HepG2 (cell line): ENCODE measurements around the gene MSI2. TPM values are rescaled to one million over a fixed set of nuclear protein-coding genes. Genes with fewer than 3 reads are reported as not detected.

Source experiments
- FOXM1 ChIP-seq: sonication (generic); formaldehyde crosslinking; IDR thresholded peaks from 2 replicates; pipeline ENCODE4 v1.5.0; 2020; ENCODE audit warnings: missing genetic modification reagents
- GRHL1 ChIP-seq: sonication (generic); formaldehyde crosslinking; conservative IDR thresholded peaks from 2 replicates; pipeline ENCODE4 v1.8.0; 2022; ENCODE audit warnings: missing genetic modification reagents
- MIER2 ChIP-seq: IDR thresholded peaks from 2 replicates; pipeline ENCODE4 v1.6.1; 2016; ENCODE audit warnings: missing biosample characterization, missing genetic modification reagents
- MTA3 ChIP-seq: sonication (generic); formaldehyde crosslinking; IDR thresholded peaks from 2 replicates; pipeline ENCODE4 v1.4.0; 2020; ENCODE audit warnings: missing genetic modification reagents
- MTERF4 ChIP-seq: sonication (generic); formaldehyde crosslinking; IDR thresholded peaks from 2 replicates; pipeline ENCODE4 v1.8.0; 2023; ENCODE audit warnings: mild to moderate bottlenecking, missing genetic modification reagents
- MTF1 ChIP-seq: sonication (generic); formaldehyde crosslinking; IDR thresholded peaks from 2 replicates; pipeline ENCODE4 v1.5.0; 2020; ENCODE audit warnings: missing genetic modification reagents
- MTF2 ChIP-seq: sonication (generic); formaldehyde crosslinking; IDR thresholded peaks from 2 replicates; pipeline ENCODE4 v1.5.0; 2020; ENCODE audit warnings: missing genetic modification reagents, borderline replicate concordance
- MYNN ChIP-seq: sonication (generic); formaldehyde crosslinking; IDR thresholded peaks from 2 replicates; pipeline ENCODE4 v1.4.0; 2020; ENCODE audit warnings: mild to moderate bottlenecking, low read depth, missing genetic modification reagents
- NR3C1 ChIP-seq: sonication (generic); formaldehyde crosslinking; IDR thresholded peaks from 2 replicates; pipeline ENCODE4 v1.4.0; 2020; ENCODE audit warnings: missing genetic modification reagents
- PAX8 ChIP-seq: sonication (generic); formaldehyde crosslinking; IDR thresholded peaks from 2 replicates; pipeline ENCODE4 v1.8.0; 2022; ENCODE audit warnings: mild to moderate bottlenecking, missing genetic modification reagents, borderline replicate concordance
- RXRB ChIP-seq: IDR thresholded peaks from 2 replicates; pipeline ENCODE4 v1.6.1; 2016; ENCODE audit warnings: borderline replicate concordance, missing genetic modification reagents, missing compliant biosample characterization
- SMAD1 ChIP-seq: sonication (generic); formaldehyde crosslinking; IDR thresholded peaks from 2 replicates; pipeline ENCODE4 v1.4.0; 2020; ENCODE audit warnings: missing genetic modification reagents, low read depth, mild to moderate bottlenecking, borderline replicate concordance
- SNAI1 ChIP-seq: sonication (generic); formaldehyde crosslinking; IDR thresholded peaks from 2 replicates; pipeline ENCODE4 v1.5.0; 2020; ENCODE audit warnings: mild to moderate bottlenecking, missing genetic modification reagents, borderline replicate concordance
- STAG1 ChIP-seq: sonication (generic); formaldehyde crosslinking; IDR thresholded peaks from 2 replicates; pipeline ENCODE4 v1.4.0; 2020; ENCODE audit warnings: missing genetic modification reagents
- THAP7 ChIP-seq: sonication (generic); formaldehyde crosslinking; IDR thresholded peaks from 2 replicates; pipeline ENCODE4 v1.8.1; 2023; ENCODE audit warnings: mild to moderate bottlenecking, missing genetic modification reagents
- ZBTB37 ChIP-seq: sonication (generic); formaldehyde crosslinking; IDR thresholded peaks from 2 replicates; pipeline ENCODE4 v1.4.0; 2020; ENCODE audit warnings: mild to moderate bottlenecking, missing genetic modification reagents
- ZEB1 ChIP-seq: IDR thresholded peaks from 2 replicates; pipeline ENCODE4 v1.6.1; 2012; ENCODE audit warnings: mild to moderate bottlenecking, low read depth, inconsistent platforms; ENCODE audit not compliant: insufficient replicate concordance
- ZFP36L2 ChIP-seq: sonication (generic); formaldehyde crosslinking; IDR thresholded peaks from 2 replicates; pipeline ENCODE4 v1.4.0; 2020; ENCODE audit warnings: missing genetic modification reagents
- ZNF205 ChIP-seq: IDR thresholded peaks from 2 replicates; pipeline ENCODE4 v1.6.1; 2018; ENCODE audit warnings: missing biosample characterization, missing genetic modification reagents
- ZNF292 ChIP-seq: sonication (generic); formaldehyde crosslinking; IDR thresholded peaks from 2 replicates; pipeline ENCODE4 v1.8.1; 2022; ENCODE audit warnings: mild to moderate bottlenecking, low read depth, missing genetic modification reagents, borderline replicate concordance
- ZNF597 ChIP-seq: sonication (generic); formaldehyde crosslinking; IDR thresholded peaks from 2 replicates; pipeline ENCODE4 v1.5.0; 2020; ENCODE audit warnings: missing genetic modification reagents
- ZNF672 ChIP-seq: sonication (generic); formaldehyde crosslinking; IDR thresholded peaks from 2 replicates; pipeline ENCODE4 v1.8.1; 2022; ENCODE audit warnings: missing genetic modification reagents
- ZNF761 ChIP-seq: sonication (generic); formaldehyde crosslinking; conservative IDR thresholded peaks from 2 replicates; pipeline ENCODE4 v1.4.0; 2020; ENCODE audit warnings: mild to moderate bottlenecking, missing genetic modification reagents
- ZNF770 ChIP-seq: sonication (generic); formaldehyde crosslinking; IDR thresholded peaks from 2 replicates; pipeline ENCODE4 v1.5.0; 2020; ENCODE audit warnings: mild to moderate bottlenecking, missing genetic modification reagents
- polyA plus RNA-seq, 8 experiments: library from polyadenylated mRNA; depleted of rRNA in 3 of 8; stranded (reverse) in 7 of 8; unstranded in 1 of 8; fragments of >200 nt; fragmentation: Illumina TruSeq in 4 of 8; extraction: Trizol in 4 of 8; gene quantifications; 2 replicates each; pipeline versions ENCODE4 v1.2.1 to v1.2.3, GENCODE V29; 2011 to 2016; ENCODE audit warnings: low read depth in 4 of 8, missing spikeins in 1 of 8, mixed read lengths in 1 of 8; ENCODE audit not compliant: insufficient read depth in 1 of 8
- total RNA-seq, 5 experiments: library from RNA; depleted of rRNA; stranded (reverse); fragments of >200 nt; fragmentation: Illumina TruSeq; extraction: Trizol; gene quantifications; 2 replicates each; pipeline ENCODE4 v1.2.3, GENCODE V29; 2016; ENCODE audit warnings: low read depth in 1 of 5

MSI2 gene
- total and polyA plus RNA-seq, 2 of the 13 experiments (the other 11 are each of a cell fraction or from before 2014, with no cell fraction given): 77.5 to 78.4 TPM

- TF ChIP-seq ZBTB37 (CRISPR knock-in tag) (no peak), ZNF597 (CRISPR knock-in tag) (no peak), NR3C1 (CRISPR knock-in tag) (no peak), ZNF672 (CRISPR knock-in tag) (no peak), MTF1 (CRISPR knock-in tag) (no peak), SMAD1 (CRISPR knock-in tag) (no peak), MTERF4 (no peak), ZNF292 (CRISPR knock-in tag) (no peak), ZFP36L2 (CRISPR knock-in tag) (no peak), ZNF761 (CRISPR knock-in tag) (no peak), PAX8 (CRISPR knock-in tag) (no peak), RXRB (peak; percentile 85), GRHL1 (no peak), ZNF770 (no peak), THAP7 (CRISPR knock-in tag) (no peak), MIER2 (peak; percentile 50; the same call in 1 of the 2 replicates), MTA3 (no peak), STAG1 (CRISPR knock-in tag) (peak; percentile 27; the same call in 1 of the 2 replicates), MYNN (CRISPR knock-in tag) (no peak), ZEB1 (peak; percentile 87), FOXM1 (CRISPR knock-in tag) (no peak), MTF2 (no peak), ZNF205 (CRISPR knock-in tag) (peak; percentile 95), SNAI1 (CRISPR knock-in tag) (no peak)
These were observed 120.8 kb downstream of the MSI2 start (continued) for GRCh38 chr17:57377094-57377493.
